Left renal pelvis (tissue), 4 donors: Measurements from ENCODE around the gene UBB. TPM values are rescaled to one million over a fixed set of nuclear protein-coding genes. Genes with fewer than 3 reads are reported as not detected.

Source experiments
- DNase-seq, 4 donors: peaks; one replicate each; pipeline ENCODE4 v3.0.0-alpha.2; 2013; ENCODE audit warnings: low read depth in 4 of 4, low spot score in 3 of 4
- polyA plus RNA-seq, 4 donors: library from polyadenylated mRNA; unstranded; fragments of 120-200 nt; gene quantifications; one replicate each; pipeline ENCODE4 v1.2.1, GENCODE V29; 2013; ENCODE audit not compliant: insufficient read length in 4 of 4

Gene UBB
- polyA plus RNA-seq, 4 donors, result 1,845 to 2,180 (median 2,039) TPM

- no peak for DNase-seq
Observed at GRCh38 chr17:16417399-16417798, 36.5 kb downstream of the UBB start.

GRCh38 chr17:16417896-16418684 is 37.2 kb downstream of the UBB start:
- no peak for DNase-seq

GRCh38 chr17:16418685-16419068 is 37.8 kb downstream of the UBB start:
- no peak for DNase-seq

- DNase-seq, result no peak
Observed at GRCh38 chr17:16419074-16419928, 38.4 kb downstream of the UBB start.

- DNase-seq, result no peak
Observed at GRCh38 chr17:16419929-16420271, 39.0 kb downstream of the UBB start.

GRCh38 chr17:16422416-16422815 is 41.5 kb downstream of the UBB start:
- DNase-seq, result no peak

GRCh38 chr17:16423226-16423872 is 42.5 kb downstream of the UBB start:
- DNase-seq, result no peak

GRCh38 chr17:16425202-16425601 is 44.3 kb downstream of the UBB start:
- no peak for DNase-seq

- DNase-seq, result no peak
Observed at GRCh38 chr17:16425698-16426659, 45.1 kb downstream of the UBB start.

GRCh38 chr17:16427020-16427419 is 46.1 kb downstream of the UBB start:
- no peak for DNase-seq

- DNase-seq, result no peak
Observed at GRCh38 chr17:16428098-16428882, 47.4 kb downstream of the UBB start.

- DNase-seq, result no peak
Observed at GRCh38 chr17:16429083-16429482, 48.2 kb downstream of the UBB start.

- DNase-seq, result no peak
Observed at GRCh38 chr17:16430650-16431049, 49.8 kb downstream of the UBB start.

- no peak for DNase-seq
Observed at GRCh38 chr17:16432017-16432416, 51.1 kb downstream of the UBB start.

Other genes with a start within 250 kb of the UBB start
- gene NCOR1, start 165.6 kb upstream of the UBB start, polyA plus RNA-seq, result 100 to 1,000 TPM in 3 of 4 donors, 10 to 100 TPM in 1; 66.5 to 109 (median 108) TPM
- gene PIGL, start 163.9 kb upstream of the UBB start, polyA plus RNA-seq, result 10 to 100 TPM; 24.9 to 42.3 (median 28.4) TPM
- gene CENPV, start 27.6 kb upstream of the UBB start, polyA plus RNA-seq, result 10 to 100 TPM; 46.6 to 83.9 (median 72.6) TPM
- gene TRPV2, start 34.5 kb downstream of the UBB start, polyA plus RNA-seq, result 1 to 10 TPM; 1.7 to 3.8 (median 3.1) TPM
- gene LRRC75A, start 111.1 kb downstream of the UBB start, polyA plus RNA-seq, result 10 to 100 TPM in 1 of 4 donors, 1 to 10 TPM in 3; 4.7 to 13.1 (median 5.0) TPM
- 10 to 100 TPM in 3 of 4 donors, 1 to 10 TPM in 1; 9.8 to 12.4 (median 10.8) TPM for gene ZNF287, start 188.1 kb downstream of the UBB start, polyA plus RNA-seq